Panc1 (cell line): ENCODE measurements around the gene PRSS21. TPM values are rescaled to one million over a fixed set of nuclear protein-coding genes. Genes with fewer than 3 reads are reported as not detected.

Source experiments
- ATAC-seq: fragments of 200-7000 bp; cut with Tn5 transposase; 2 replicates; pipeline ENCODE4 v1.9.1; 2020; ENCODE audit warnings: mild to moderate bottlenecking, moderate library complexity
- BruUV-seq: library from RNA; stranded (reverse); fragments of 400-500 nt; replicated peaks from 2 replicates; lab custom pipeline; 2021; lab: Mats Ljungman, UMichigan
- CTCF ChIA-PET: fragments of 300-600 bp; sonication (Branson Sonifier 250); formaldehyde crosslinking; loops from one replicate; lab custom pipeline; 2022; ENCODE audit warnings: antibody characterized with exemption; lab: Charles Lee
- POLR2A ChIA-PET: fragments of 300-600 bp; sonication (Branson Sonifier 250); formaldehyde crosslinking; loops from one replicate; lab custom pipeline; 2022; ENCODE audit warnings: antibody characterized with exemption; lab: Charles Lee
- DNase-seq: peaks from one replicate; pipeline ENCODE4 v3.0.0-alpha.2; 2010; ENCODE audit warnings: low read depth, low spot score
- H3K27ac ChIP-seq: 2 replicates; pipeline ENCODE4 v1.5.1; 2011; ENCODE audit warnings: mild to moderate bottlenecking, low read length, inconsistent platforms
- H3K27me3 ChIP-seq: fragments of 200-500 bp; sonication (Bioruptor generic); 2 replicates; pipeline ENCODE4 v1.6.0; 2014; ENCODE audit warnings: low read length, inconsistent platforms; ENCODE audit not compliant: control insufficient read depth, insufficient read depth
- H3K36me3 ChIP-seq: fragments of 200-500 bp; sonication (Bioruptor generic); 2 replicates; pipeline ENCODE4 v1.5.1; 2014; ENCODE audit warnings: inconsistent platforms, mild to moderate bottlenecking, low read length, moderate library complexity; ENCODE audit not compliant: control insufficient read depth, insufficient read depth
- H3K4me1 ChIP-seq: 2 replicates; pipeline ENCODE4 v1.5.1; 2011; ENCODE audit warnings: inconsistent platforms, mild to moderate bottlenecking, low read length, moderate library complexity; ENCODE audit not compliant: control insufficient read depth, insufficient read depth
- H3K4me3 ChIP-seq, 2 experiments: 2 replicates each; pipeline ENCODE4 v1.5.1; 2011 to 2012; ENCODE audit warnings: low read depth in 2 of 2, low read length in 2 of 2, mild to moderate bottlenecking in 2 of 2, inconsistent platforms in 1 of 2, moderate library complexity in 1 of 2
- H3K9me3 ChIP-seq: fragments of 200-500 bp; sonication (Bioruptor generic); 2 replicates; pipeline ENCODE4 v1.5.1; 2014; ENCODE audit warnings: low read depth, mild to moderate bottlenecking, inconsistent platforms, low read length, moderate library complexity; ENCODE audit not compliant: control insufficient read depth, insufficient read depth
- POLR2AphosphoS5 ChIP-seq: IDR thresholded peaks from 2 replicates; pipeline ENCODE4 v1.6.1; 2012; ENCODE audit warnings: mild to moderate bottlenecking, low read depth, low read length, moderate library complexity
- REST ChIP-seq, 2 experiments: IDR thresholded peaks; 2 replicates each; pipeline ENCODE4 v1.6.1; 2011 to 2012; ENCODE audit warnings: low read depth in 2 of 2, control low read depth in 1 of 2, low read length in 1 of 2, mild to moderate bottlenecking in 1 of 2, moderate library complexity in 1 of 2; ENCODE audit not compliant: insufficient read depth in 1 of 2
- SIN3A ChIP-seq: IDR thresholded peaks from 2 replicates; pipeline ENCODE4 v1.6.1; 2012; ENCODE audit warnings: low read depth, mild to moderate bottlenecking, low read length, moderate library complexity, borderline replicate concordance; ENCODE audit not compliant: insufficient read depth
- TCF7L2 ChIP-seq: IDR thresholded peaks from 2 replicates; pipeline ENCODE4 v1.6.1; 2011; ENCODE audit warnings: mild to moderate bottlenecking, low read depth, low read length, inconsistent platforms
- in situ Hi-C: cut with HindIII; loops from 2 replicates; pipeline ENCODE4 v1.10.0; 2016; ENCODE audit warnings: low sequenced_read_pairs, low pct_unique_long_range_greater_than_20kb
- intact Hi-C: fragments of 100-400 bp; cut with micrococcal nuclease; formaldehyde crosslinking; loops from one replicate; pipeline ENCODE4 v1.10.0; 2022; ENCODE audit not compliant: unreplicated experiment
- total RNA-seq: library from RNA; stranded (reverse); gene quantifications from one replicate; pipeline ENCODE4 v1.2.1, GENCODE V29; 2021; ENCODE audit not compliant: unreplicated experiment
- TF ChIP-seq, protein P1 (sequence below): fragments of 450-650 bp; IDR thresholded peaks from 2 replicates; pipeline ENCODE4 v1.5.1; 2017; ENCODE audit warnings: mild to moderate bottlenecking

PRSS21 gene
- total RNA-seq, 1 experiment from 2014 or later, result not detected

DNA sequence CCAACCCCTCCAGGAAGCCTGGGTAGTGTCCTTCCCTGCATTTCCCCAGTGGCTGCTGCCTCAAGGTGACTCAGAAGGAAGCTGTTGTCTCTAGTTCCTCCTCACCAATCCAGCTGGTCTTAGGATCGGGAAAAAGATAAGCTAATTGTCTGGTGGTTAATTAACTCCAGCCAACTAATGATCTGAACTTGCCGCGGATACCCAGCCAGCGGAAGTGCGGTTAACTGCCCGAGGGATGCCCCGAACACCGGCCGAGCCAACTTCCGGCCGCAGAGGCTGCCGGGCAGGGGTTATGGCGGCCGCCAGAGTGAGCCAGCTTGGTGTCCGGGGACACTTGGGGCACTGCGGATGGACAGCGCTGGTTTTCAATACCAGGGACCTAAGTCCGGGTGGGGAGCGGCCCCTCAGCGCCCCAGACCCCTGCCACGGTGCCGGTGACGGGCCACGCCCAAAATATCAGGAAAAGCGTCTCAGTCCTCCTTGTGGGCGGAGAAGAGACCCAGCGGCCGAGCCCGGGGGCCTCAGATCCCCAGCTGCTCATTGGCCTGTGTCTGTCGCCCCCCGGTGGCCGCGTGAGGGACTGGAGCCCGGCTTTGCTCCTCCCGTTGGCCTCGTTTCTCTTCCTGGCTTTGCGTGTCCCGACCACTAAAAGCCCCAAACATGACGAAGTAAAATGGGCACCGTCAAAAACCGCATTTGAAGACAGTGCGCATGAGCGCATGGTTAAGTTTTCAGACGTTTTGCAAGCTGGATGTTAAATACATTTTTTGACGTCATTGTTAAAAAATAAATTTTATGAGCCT is 51.2 kb downstream of the PRSS21 start:
- intact Hi-C loops, result loop anchor here (1.0 kb wide), 1 partner anchor 29 kb away; no protein-coding TSS in a partner anchor
- TSS peak; percentile 99 for BruUV-seq

More for the DNA sequence above, 51.2 kb downstream of the PRSS21 start:
- Histone ChIP-seq H3K9me3 (no peaks in the 10 kb centered on the region), H3K4me3 (peak overlapping the region; percentile 53 to 62), H3K27ac (peak overlapping the region; percentile 98), H3K27me3 (no peaks in the 10 kb centered on the region), H3K36me3 (no peaks in the 10 kb centered on the region), H3K4me1 (peaks cover 16% of the 10 kb centered on the region)
- CTCF ChIA-PET, result interaction anchor here (0.6 to 1.8 kb wide), 8 partner anchors 10 to 47 kb away, joined by 3 to 13 read pairs (median 4); partner anchors contain the start of gene FLYWCH2
- POLR2A ChIA-PET, result interaction anchor here (0.7 to 1.0 kb wide), 3 partner anchors 30 to 91 kb away, joined by 3 to 4 read pairs (median 4); no protein-coding TSS in a partner anchor
- peak; percentile 97 for ATAC-seq
- peak; percentile 84 for DNase-seq
- TF ChIP-seq SIN3A, result peak; percentile 45; the same call in 1 of the 2 replicates
- TF ChIP-seq POLR2AphosphoS5, result peak; percentile 85
- peak; percentile 83 for TF ChIP-seq TCF7L2
- TF ChIP-seq, protein P1, sequence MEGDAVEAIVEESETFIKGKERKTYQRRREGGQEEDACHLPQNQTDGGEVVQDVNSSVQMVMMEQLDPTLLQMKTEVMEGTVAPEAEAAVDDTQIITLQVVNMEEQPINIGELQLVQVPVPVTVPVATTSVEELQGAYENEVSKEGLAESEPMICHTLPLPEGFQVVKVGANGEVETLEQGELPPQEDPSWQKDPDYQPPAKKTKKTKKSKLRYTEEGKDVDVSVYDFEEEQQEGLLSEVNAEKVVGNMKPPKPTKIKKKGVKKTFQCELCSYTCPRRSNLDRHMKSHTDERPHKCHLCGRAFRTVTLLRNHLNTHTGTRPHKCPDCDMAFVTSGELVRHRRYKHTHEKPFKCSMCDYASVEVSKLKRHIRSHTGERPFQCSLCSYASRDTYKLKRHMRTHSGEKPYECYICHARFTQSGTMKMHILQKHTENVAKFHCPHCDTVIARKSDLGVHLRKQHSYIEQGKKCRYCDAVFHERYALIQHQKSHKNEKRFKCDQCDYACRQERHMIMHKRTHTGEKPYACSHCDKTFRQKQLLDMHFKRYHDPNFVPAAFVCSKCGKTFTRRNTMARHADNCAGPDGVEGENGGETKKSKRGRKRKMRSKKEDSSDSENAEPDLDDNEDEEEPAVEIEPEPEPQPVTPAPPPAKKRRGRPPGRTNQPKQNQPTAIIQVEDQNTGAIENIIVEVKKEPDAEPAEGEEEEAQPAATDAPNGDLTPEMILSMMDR, result peak; percentile 97
- TF ChIP-seq REST (IDR thresholded peaks at IDR 0.05; ENCODE audit: insufficient read depth in 1 of 2, low read depth in 2 of 2, low read length in 1 of 2), result no peak
- in situ Hi-C loops, result no loop called here

Other genes with a start within 250 kb of the PRSS21 start
- gene KCTD5, start 134.7 kb upstream of the PRSS21 start, total RNA-seq, result 61.1 TPM
- gene PRSS27, start 97.0 kb upstream of the PRSS21 start, total RNA-seq, result 3.3 TPM
- 617 TPM for gene SRRM2, start 64.6 kb upstream of the PRSS21 start, total RNA-seq
- 642 TPM for gene ELOB, start 40.0 kb upstream of the PRSS21 start, total RNA-seq
- 0.59 TPM for gene PRSS33, start 29.7 kb upstream of the PRSS21 start, total RNA-seq
- not detected for gene PRSS41, start 18.8 kb upstream of the PRSS21 start, total RNA-seq
- gene ZG16B, start 13.1 kb downstream of the PRSS21 start, total RNA-seq, result 9.1 TPM
- 23.9 TPM for gene PRSS22, start 40.9 kb downstream of the PRSS21 start, total RNA-seq
- 77.3 TPM for gene FLYWCH2, start 66.0 kb downstream of the PRSS21 start, total RNA-seq
- gene FLYWCH1, start 94.7 kb downstream of the PRSS21 start, total RNA-seq, result 67.9 TPM
- 10.8 TPM for gene KREMEN2, start 147.0 kb downstream of the PRSS21 start, total RNA-seq
- gene PAQR4, start 152.1 kb downstream of the PRSS21 start, total RNA-seq, result 51.8 TPM
- gene PKMYT1, start 163.2 kb downstream of the PRSS21 start, total RNA-seq, result 105 TPM
- gene CLDN9, start 195.7 kb downstream of the PRSS21 start, total RNA-seq, result 1.6 TPM
- gene CLDN6, start 200.9 kb downstream of the PRSS21 start, total RNA-seq, result 1.2 TPM
- gene TNFRSF12A, start 203.1 kb downstream of the PRSS21 start, total RNA-seq, result 156 TPM
- 67.3 TPM for gene HCFC1R1, start 206.7 kb downstream of the PRSS21 start, total RNA-seq
- gene THOC6, start 206.8 kb downstream of the PRSS21 start, total RNA-seq, result 56.7 TPM
- gene BICDL2, start 219.7 kb downstream of the PRSS21 start, total RNA-seq, result 0.21 TPM
- 0.67 TPM for gene MMP25, start 229.3 kb downstream of the PRSS21 start, total RNA-seq
- 17.1 TPM for gene IL32, start 248.4 kb downstream of the PRSS21 start, total RNA-seq